Upper lobe of left lung (tissue), 4 donors: Measurements from ENCODE around the gene INSRR.

Source experiments
- EP300 ChIP-seq, 4 donors: sonication (generic); formaldehyde crosslinking; IDR thresholded peaks; one replicate each; pipeline ENCODE4 v1.5.1; 2017; ENCODE audit warnings: antibody characterized with exemption in 4 of 4, control low read depth in 2 of 4
- POLR2A ChIP-seq, 4 donors: fragments of 450-650 bp; IDR thresholded peaks; one replicate each; pipeline ENCODE4 v1.5.1; 2016 to 2017; ENCODE audit warnings: antibody characterized with exemption in 4 of 4, mild to moderate bottlenecking in 2 of 4
- TF ChIP-seq, protein P1 (sequence below), 6 experiments: fragments of 450-650 bp in 4 of 6; fragments of 200-600 bp in 2 of 6; sonication (generic) in 2 of 6; IDR thresholded peaks; one replicate each; pipeline ENCODE4 v1.5.1; 2016 to 2019; ENCODE audit warnings: antibody characterized with exemption in 6 of 6

DNA sequence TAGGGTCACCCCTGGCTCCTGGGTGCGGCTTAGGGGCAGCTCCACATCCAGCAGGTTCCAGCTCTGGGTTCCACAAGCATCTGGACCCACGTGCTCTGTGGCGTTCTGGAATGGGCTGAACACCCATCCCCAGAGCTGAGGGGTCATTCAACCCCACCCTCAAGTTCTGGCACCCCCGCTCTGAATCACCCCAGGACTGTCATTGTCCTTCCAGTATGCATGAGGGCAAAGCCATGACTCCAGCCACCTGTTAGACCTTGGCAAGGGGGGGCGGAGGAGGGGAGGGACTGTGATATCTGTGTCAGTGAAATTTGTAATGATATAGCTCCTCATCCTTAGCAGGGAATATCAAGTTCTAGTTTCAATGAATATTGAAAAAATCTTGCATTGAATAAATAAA, 12.3 kb downstream of the INSRR start:
- TF ChIP-seq, protein P1, sequence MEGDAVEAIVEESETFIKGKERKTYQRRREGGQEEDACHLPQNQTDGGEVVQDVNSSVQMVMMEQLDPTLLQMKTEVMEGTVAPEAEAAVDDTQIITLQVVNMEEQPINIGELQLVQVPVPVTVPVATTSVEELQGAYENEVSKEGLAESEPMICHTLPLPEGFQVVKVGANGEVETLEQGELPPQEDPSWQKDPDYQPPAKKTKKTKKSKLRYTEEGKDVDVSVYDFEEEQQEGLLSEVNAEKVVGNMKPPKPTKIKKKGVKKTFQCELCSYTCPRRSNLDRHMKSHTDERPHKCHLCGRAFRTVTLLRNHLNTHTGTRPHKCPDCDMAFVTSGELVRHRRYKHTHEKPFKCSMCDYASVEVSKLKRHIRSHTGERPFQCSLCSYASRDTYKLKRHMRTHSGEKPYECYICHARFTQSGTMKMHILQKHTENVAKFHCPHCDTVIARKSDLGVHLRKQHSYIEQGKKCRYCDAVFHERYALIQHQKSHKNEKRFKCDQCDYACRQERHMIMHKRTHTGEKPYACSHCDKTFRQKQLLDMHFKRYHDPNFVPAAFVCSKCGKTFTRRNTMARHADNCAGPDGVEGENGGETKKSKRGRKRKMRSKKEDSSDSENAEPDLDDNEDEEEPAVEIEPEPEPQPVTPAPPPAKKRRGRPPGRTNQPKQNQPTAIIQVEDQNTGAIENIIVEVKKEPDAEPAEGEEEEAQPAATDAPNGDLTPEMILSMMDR (IDR thresholded peaks at IDR 0.05), result no peak
- TF ChIP-seq EP300 (IDR thresholded peaks at IDR 0.05) (no peak), POLR2A (IDR thresholded peaks at IDR 0.05) (no peak)
